Measurements from ENCODE around the gene SULT1C3. TPM values are rescaled to one million over a fixed set of nuclear protein-coding genes. Genes with fewer than 3 reads are reported as not detected.

The SULT1C3 gene
- total RNA-seq (ENCODE audit: insufficient read depth, low replicate concordance), result not detected

DNA sequence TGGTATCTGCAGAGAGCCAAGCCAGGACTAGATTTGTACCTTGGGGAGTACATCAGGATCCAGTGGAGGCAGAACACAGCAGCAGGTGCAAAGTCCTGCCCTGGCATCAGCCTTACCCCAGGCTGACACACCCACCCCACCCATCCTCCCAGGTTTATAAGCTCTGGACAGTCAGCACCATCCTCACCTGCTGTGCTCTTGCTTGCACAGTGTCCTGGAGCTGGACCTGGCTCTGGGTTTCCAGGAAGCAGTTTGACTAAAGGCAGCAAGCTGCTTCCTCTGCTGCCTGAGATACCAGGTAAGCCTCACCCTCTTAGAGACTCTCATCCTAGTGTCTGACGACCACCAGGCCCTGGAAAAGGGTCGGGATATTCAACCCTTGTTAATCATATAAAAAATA is at the start of gene SULT1C3:
Gene SULT1C3 (plus strand): TSS at position 183 of the 400 bp plus-strand sequence. CDS start 7,227 bp downstream, outside the sequence.
- DNase-seq (ENCODE audit: low spot score), result no peak

DNA sequence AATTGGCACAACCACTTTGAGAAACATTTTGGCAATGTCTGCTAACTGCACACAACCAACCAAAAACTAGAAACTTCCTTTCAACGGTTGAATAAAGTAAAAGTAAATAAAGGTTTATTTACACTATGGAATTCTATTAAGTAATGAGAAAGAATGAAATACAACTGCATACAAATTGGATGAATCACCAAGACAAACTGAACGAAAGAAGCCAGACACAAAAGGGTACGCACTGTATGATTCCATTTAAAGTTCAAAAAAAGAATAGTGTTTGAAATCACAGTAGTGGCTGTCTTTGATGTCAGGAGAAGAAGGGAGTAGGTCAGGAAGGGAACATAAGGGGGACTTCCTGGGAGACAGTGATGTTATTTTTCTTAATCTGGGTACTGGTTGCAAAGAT is 46.5 kb upstream of the SULT1C3 start:
- no peak for DNase-seq (ENCODE audit: low spot score)

DNA sequence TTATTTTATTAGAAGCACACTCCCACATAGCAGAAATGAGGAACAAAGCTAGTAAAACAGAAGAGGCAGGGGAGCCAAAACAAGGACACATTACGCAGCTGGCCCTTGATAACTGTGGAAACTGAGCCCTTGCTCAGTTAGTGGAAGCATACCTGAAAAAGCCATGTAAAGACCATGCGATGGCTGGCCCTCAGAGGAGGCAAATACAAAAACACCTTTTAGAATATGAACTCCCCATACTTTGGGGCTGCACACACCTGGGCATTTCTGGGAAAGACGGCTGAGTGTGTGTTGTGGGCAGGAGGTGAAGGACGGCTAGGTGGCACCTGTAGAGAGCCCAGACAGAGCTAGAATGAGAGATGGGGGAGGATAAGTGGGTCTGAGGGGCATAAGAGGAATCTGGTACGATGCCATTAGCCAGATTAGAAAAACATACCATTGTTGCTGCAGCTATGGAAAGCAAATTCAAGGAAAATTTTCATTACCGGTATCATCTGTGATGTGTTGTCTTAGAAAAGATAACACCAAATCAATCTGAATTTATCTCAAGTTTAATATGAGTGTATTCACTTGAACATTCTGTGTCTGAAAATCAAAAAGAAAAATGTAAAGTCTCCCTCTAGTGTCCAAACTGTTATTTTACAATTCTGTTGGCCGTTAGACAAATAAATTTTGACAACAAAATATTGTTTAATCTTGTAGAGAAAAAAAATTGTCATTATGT is 45.2 kb upstream of the SULT1C3 start:
- peak; percentile 20 for DNase-seq (ENCODE audit: low spot score)

DNA sequence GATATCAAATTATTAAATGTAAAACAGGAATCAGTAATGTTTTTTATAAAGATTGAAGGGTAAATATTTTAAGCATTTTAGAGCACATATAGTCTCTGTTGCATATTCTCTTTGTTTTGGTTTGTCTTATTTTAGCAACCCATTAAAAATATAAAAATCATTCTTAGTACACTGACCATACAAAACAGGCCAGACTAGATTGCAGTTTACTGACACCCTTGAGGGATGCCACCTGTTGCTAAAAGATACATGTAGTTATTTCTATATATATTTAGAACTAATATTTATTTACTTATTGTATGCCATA is 44.7 kb upstream of the SULT1C3 start:
- DNase-seq (ENCODE audit: low spot score), result no peak

DNA sequence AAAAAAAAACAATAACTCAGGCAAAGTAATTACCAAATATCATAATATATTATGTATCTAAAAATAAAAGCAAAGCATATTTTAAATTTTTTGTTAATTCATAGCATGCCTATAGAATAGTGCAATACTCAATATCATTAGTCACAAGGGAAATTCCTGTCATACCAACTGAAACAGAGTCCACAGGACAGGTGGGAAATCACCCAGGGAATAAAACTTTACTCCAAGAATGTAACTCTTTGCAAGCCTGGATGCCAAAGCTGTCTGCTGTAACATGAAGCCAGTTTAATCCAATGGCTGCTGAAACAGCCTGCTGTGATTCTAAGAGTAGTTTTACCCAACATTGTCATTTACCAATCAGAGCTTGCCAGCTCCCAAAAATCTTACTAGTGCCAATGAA is 40.0 kb upstream of the SULT1C3 start:
- DNase-seq (ENCODE audit: low spot score), result no peak

DNA sequence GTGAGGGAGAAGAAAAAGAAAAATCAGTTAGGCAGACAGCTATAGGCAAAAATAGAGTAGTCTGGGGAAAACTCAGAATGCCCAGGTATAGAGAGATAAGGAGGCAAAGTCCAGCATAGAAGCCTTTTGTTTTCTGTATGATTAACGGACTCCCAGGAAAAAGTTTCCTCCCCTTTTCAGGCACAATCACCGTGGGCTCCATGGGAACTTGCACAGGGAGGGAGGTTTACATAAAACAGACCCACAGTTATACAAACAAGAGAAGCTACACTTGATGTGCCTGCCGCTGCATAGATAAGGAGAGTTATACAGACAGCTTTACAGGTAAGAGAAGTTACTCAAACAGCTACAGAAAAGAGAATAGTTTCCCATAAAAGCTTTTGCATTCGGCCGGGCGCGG is 39.2 kb upstream of the SULT1C3 start:
- no peak for DNase-seq (ENCODE audit: low spot score)

DNA sequence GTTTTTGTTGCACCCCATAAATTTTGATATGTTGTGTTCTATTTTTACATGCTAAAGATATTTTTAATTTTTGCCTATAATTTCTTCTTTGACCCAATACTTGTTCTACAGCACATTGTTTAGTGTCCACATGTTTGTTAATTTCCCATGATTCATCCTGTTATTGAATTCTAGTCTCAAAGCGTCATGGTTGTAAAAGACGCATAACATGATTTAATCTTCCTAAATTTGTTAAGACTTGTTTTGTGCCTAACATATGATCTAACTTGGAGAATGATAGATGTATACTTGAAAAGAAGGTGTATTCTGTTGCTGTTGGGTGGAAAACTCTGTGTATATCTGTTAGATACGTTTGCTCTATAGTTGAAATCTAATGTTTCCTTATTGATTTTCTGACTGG is 27.1 kb upstream of the SULT1C3 start:
- DNase-seq (ENCODE audit: low spot score), result no peak

DNA sequence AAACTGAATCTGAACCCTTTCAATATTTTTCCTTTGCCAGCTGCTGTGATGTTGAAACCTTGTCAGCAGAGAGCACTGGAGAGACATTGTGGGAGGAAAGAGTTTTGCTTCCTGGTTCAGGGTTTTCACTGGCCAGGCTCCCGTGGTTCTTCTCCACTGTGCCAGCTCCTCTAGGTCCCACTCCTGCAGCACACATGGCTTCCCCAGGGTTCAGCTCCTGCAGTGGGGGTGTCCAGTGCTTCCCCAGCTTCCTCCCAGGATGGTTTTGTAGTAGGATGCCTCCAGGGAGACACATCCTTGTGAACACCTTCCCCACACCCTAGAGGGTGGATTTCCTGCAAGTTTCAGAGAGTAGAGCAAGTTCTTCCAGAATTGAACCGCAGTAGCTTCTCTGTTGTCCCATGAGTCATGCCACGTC is 24.0 kb upstream of the SULT1C3 start:
- peak; percentile 21 for DNase-seq (ENCODE audit: low spot score)

DNA sequence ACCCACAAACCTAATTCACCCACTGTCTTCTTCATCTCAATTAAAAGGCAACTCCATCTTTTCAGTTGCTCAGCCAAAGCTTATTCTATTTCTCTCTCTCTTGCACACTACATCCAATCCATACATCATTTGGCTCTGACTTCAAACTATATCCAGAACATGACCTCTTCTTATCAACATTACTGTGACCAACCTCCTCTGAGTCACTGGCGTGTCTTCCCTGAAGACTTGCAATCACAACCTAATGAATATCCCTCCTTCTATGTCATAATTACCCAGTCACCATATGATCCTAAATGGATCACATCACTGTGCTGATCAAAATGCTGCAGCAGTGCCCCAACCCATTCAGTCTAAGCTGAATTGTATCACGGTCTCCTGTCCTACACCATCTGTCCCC is 22.6 kb upstream of the SULT1C3 start:
- no peak for DNase-seq (ENCODE audit: low spot score)

DNA sequence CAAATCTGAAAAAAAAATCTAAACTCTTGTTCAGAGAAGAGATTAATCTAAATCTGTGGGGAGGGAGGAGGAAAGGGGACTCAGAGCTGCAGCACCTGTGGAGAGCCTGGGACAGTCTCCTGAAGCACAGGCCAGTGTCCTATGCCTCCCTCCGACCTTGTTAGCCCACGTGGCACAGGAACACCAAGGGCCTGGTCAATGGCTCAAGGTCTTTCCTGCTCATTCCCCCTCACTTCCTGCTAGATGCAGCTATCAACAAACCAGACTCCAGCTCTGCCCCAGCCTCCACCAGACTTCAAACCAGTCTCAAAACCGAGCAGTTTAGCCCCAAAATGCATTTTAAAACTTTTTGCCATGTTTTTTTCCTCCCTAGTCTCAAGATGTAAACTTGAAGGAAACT is 20.1 kb upstream of the SULT1C3 start:
- DNase-seq (ENCODE audit: low spot score), result no peak

DNA sequence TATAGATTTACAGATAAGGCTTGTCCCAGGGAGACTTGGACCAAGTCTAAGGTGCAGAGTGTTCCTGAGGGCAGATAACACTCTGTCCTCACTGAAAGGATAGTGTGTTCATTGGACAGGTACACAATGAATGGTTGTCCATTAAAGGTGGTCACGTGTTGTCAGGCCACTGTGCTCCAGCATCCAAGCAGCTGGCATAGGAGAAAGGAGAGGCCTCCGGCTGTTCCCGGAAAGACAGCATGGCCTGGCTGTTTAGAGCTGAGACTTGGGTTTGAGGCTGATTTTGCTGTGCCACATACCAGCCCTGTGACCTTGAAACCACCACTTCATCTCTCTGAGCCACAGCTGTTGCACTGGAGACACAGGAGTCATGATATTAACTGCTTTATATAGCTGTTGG is 19.6 kb upstream of the SULT1C3 start:
- DNase-seq (ENCODE audit: low spot score), result no peak

DNA sequence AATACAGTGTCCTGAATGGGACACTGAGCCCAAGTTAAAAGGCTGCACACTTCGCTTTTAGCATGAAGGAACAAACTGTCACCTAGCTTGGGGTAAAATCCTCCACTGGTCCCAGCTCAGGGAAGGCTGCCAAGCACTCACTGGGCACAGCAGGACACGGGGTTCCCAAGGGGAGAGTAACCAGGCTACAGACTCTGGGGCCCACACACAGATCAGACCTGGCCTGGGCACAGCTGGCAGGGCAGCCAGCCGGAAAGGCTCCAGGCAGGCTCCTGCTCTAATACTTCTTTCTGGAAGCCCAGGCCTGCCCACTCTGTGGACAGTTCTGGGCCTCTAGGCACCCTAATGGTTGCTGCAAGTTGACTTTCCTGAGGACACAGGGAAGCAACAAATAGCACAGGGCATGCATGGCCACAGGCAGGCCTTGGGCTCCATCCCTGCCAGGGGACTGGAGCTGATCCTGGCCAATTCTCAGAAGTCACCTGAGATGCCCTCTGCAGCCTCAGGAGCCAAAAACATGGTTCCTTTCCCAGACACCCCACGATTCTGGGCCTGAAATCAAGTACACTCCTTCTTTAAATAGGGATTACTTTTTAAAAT is 18.7 kb upstream of the SULT1C3 start:
- no peak for DNase-seq (ENCODE audit: low spot score)

DNA sequence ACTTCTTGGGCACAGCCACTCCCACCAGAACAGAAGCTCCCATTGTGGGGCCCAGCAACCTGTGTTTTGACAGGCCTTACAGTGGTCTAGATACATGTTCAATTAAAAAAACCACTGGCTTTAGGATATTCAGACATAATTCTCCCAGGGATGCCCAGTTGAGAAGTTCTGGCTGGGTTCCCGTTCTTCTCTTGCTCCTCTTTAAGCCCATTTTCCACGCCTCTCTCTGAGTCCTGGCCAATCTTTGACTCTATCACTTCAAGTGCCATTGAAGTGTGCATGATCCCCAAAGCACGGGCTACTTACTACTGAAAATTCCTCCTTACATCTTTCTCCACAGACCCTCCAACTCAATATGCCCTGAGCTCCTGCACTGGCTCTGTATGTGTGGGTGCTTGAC is 17.5 kb upstream of the SULT1C3 start:
- no peak for DNase-seq (ENCODE audit: low spot score)

DNA sequence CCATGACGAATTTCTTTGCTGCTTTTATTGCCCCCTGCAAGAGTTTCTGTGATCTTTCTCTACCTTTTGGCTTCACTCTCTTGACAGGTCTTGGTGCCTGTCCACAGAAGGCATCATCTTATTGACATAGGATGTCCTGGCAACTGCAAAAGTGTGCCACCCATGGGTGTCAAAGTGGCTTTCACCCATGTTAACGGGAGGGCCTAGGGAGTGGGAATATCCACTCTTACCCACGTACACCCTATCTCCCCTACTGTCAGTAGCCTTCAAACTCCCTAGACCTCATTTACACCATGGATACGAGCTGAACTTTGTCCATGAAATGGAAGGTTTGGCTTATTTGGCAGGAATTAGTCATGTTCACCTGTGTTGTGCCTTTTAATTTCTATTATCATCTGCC is 16.2 kb upstream of the SULT1C3 start:
- no peak for DNase-seq (ENCODE audit: low spot score)

DNA sequence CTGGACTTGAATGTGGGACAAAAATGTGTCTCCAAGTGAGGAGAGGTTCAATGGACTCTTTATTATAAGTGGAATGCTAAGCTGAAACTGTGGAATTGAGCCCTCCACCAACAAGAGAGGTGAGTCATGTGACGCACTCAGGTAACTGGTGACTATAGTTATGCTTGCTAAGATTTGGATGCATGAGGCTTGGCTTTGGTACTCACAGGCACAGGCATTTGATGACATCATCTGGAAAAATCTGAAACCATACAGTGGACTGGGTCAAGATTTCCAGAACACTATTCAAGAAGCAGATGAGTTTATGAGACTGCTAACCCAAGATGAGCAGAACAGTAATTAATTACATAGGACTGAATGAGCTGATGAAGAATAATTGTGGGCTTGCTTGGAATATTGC is 15.7 kb upstream of the SULT1C3 start:
- no peak for DNase-seq (ENCODE audit: low spot score)

DNA sequence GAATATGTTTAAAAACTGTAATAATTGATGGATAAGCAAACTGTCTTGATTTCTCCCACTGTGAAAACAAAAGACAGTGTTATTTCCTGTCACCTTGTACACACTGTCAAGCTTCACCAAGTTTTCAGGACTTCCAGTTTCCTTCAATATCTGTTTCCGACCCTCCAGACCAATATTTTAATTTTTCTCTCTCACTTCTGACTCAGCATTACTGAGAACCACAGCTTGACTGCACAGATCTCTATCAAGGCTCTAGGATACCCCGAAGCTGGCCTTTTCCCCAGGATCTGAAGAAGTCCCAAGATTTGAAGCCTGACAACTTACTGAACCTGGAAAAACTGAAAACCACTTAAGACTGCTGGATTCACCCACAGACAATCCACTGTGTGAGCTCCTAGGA is 13.2 kb upstream of the SULT1C3 start:
- no peak for DNase-seq (ENCODE audit: low spot score)

DNA sequence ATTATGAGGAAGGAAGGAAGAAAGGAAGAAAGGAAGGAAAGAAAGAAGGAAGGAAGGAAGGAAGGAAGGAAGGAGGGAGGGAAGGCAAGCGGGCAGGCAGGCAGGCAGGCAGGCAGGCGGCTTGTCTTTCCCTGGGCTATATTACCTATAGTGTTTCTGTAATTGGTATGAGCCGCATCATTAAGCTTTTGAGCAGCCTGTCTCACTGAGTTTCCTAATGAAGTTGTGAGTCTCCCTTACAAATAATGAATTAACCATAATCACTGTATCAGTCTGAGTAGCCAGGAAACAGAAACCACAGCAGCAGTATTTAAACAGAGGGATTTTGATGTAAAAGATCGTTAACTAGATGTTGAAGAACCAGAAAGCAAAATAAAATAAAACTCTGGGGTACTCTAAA is 11.8 kb upstream of the SULT1C3 start:
- DNase-seq (ENCODE audit: low spot score), result no peak

DNA sequence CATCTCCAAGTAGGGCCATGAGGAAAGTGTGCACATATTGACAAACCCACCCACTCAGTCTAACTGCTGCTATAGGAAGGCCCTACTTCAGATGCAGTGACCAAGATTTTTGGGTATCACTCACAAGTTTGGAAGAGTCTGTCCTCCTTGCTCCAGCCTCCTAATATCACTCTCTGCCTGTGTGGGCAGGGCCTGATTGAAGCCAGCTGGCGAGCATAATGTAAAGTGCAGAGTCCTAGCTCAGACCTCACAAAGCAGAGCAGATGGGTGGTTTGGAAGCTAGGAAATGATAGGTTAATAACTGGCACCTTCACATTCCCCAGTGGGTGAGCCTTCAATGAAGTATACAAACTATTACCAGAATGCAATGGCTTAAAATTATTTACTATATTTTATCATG is 11.2 kb upstream of the SULT1C3 start:
- no peak for DNase-seq (ENCODE audit: low spot score)

DNA sequence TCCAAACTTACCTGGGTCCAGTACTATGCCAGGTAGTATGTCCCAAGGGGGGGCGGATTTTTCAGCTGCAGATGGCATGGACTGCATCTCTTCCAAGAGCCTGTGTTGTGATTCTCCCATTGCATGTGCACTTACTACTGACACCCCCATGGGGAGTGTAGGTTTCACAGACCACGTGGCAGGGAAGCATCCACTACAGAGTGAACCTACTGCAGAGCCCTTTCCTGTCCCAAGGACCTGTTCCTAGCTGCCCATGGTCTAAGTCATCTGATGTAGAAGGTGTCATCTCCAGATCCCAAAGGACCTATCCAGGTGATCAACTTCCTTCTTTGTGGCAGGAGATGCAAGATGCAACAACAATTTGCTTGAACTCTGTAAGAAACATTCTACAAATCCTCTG is 9.9 kb upstream of the SULT1C3 start:
- no peak for DNase-seq (ENCODE audit: low spot score)

DNA sequence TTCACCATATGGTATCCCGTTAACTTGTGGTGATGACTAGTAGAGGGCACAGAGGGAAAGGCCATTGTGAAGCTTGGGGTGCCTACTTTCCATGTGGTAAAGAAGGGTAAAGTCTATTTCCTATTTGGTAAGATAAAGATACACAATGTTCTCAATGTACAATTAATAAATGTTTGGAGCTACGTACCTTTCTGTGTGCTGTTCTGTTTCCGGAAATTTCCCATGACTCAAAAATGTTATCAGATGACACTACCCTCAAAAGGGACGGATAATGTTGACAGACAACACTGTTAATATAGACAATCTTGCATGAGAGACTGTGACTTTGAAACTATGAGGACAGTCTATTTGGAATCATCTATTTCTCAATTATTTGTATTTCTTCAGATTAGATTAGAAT is 4.2 kb upstream of the SULT1C3 start:
- no peak for DNase-seq (ENCODE audit: low spot score)

DNA sequence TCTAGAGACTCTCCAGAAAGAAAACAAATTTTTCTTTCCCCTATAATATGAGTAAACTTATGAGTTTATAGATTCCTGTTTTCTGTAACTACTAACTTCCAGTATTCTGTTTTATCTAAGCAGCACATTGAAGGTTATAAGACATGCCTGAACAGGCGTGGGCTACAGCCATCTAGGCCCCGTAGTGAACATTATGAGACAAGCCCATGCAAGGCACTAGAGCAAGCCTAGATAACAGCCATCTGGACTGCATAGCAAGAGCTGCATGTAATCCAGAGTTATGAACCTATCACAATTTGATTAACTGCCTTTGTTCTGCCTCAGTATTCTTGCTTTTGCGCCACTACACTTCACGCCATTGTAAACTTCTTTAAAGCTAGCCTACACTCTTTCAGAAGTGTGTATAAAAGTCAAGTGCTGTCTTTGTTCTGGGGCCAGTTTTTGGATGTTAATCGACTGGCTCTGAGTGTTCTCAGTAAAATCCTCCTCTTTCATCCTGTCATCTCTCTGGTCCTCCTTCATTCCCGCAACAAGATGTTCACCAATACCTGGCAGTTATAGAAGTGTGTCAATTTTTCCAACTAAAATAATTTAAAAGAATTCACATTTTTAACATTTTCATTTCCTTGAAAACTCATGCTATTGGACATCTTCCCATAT is 3.0 kb upstream of the SULT1C3 start:
- no peak for DNase-seq (ENCODE audit: low spot score)

DNA sequence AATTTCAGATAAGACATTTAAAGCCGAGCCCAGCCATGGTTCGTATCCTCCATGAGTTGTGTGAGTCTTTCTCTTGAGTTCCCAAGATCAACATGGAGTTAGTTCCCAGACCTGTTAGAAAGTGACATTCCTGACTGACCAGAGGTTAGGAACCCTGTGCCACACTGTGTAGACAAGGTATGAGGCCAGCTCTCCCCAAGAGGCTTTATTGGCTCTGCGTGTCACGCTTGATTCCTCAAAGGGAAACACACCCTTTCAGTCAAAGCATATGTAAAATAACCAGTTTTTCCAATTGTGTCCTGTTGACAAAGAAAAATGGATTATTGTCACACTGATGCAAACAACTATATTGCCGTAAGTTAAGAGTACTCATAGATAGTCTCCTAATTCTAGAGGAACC is 1.2 kb downstream of the SULT1C3 start:
- DNase-seq (ENCODE audit: low spot score), result no peak

DNA sequence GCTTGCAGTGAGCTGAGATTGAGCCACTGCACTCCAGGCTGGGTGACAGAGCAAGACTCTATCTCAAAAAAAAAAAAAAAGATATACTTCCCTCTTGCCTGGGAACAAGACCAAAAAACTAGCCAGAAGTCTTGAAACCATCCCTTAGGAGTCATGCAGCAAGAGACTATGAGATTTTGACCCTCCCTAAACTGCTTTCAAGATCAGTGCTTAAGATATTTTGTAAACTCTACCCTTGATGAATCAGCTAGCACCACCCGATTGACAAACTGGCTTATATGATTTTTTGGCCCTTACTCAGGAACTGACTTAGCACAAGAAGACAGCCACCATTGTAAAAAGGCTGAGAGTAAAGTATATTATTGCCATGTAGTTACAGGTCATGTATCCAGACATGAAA is 3.8 kb downstream of the SULT1C3 start:
- no peak for DNase-seq (ENCODE audit: low spot score)
